ENCODE data around the gene RNF114.

RNF114 gene

GRCh38 chr20:49916146-49917002 lies 19.8 kb upstream of the RNF114 start:
- no peaks in the 10 kb centered on the region for H3K27me3 ChIP-seq (ENCODE audit: insufficient read depth, low read length, poor library complexity, severe bottlenecking)
- peak overlapping the region; percentile 100 for H3K4me2 ChIP-seq (ENCODE audit: low read depth, low read length, poor library complexity, severe bottlenecking)
- H3K36me3 ChIP-seq (ENCODE audit: insufficient read depth, low read length): no peaks in the 10 kb centered on the region
- no peak for TF ChIP-seq EZH2phosphoT487 (IDR thresholded peaks at IDR 0.05; ENCODE audit: borderline replicate concordance)
- TF ChIP-seq CTCF (conservative IDR thresholded peaks at IDR 0.05; ENCODE audit: low read length): no peak
- no peaks in the 10 kb centered on the region for H3K9me3 ChIP-seq (ENCODE audit: insufficient read depth, low read depth, low read length)
- no peaks in the 10 kb centered on the region for H3F3A ChIP-seq (ENCODE audit: low read depth)
- H2AFZ ChIP-seq (ENCODE audit: low read length): peak overlapping the region; percentile 93
- H3K9ac ChIP-seq (ENCODE audit: low read depth, low read length, poor library complexity, severe bottlenecking): peak overlapping the region; percentile 74
- H3K9me2 ChIP-seq (replicated peaks; ENCODE audit: low read depth, low read length): no peaks in the 10 kb centered on the region
- H3K4me1 ChIP-seq (ENCODE audit: insufficient read depth, low read length, poor library complexity, severe bottlenecking): peaks cover 30% of the 10 kb centered on the region
- H3K4me3 ChIP-seq (ENCODE audit: low read length, poor library complexity, severe bottlenecking): peak overlapping the region; percentile 80
- peaks cover 24% of the 10 kb centered on the region for H4K20me1 ChIP-seq (ENCODE audit: insufficient read depth, low read length, poor library complexity, severe bottlenecking)
- H3K79me2 ChIP-seq (ENCODE audit: insufficient read depth, low read length): peaks cover 35% of the 10 kb centered on the region

- Histone ChIP-seq H4K20me1 (ENCODE audit: insufficient read depth, low read length, poor library complexity, severe bottlenecking) (peaks cover 14% of the 10 kb centered on the region), H3K9ac (ENCODE audit: low read depth, low read length, poor library complexity, severe bottlenecking) (no peak overlapping the region), H3K36me3 (ENCODE audit: insufficient read depth, low read length) (no peaks in the 10 kb centered on the region), H3K27me3 (ENCODE audit: insufficient read depth, low read length, poor library complexity, severe bottlenecking) (no peaks in the 10 kb centered on the region), H3K4me1 (ENCODE audit: insufficient read depth, low read length, poor library complexity, severe bottlenecking) (peaks cover 22% of the 10 kb centered on the region), H3K9me2 (replicated peaks; ENCODE audit: low read depth, low read length) (no peaks in the 10 kb centered on the region), H3K4me3 (ENCODE audit: low read length, poor library complexity, severe bottlenecking) (no peak overlapping the region), H3K79me2 (ENCODE audit: insufficient read depth, low read length) (peaks cover 18% of the 10 kb centered on the region), H3K4me2 (ENCODE audit: low read depth, low read length, poor library complexity, severe bottlenecking) (no peak overlapping the region), H3K9me3 (ENCODE audit: insufficient read depth, low read depth, low read length) (no peaks in the 10 kb centered on the region), H3F3A (ENCODE audit: low read depth) (no peaks in the 10 kb centered on the region), H2AFZ (ENCODE audit: low read length) (no peak overlapping the region)
- TF ChIP-seq CTCF (conservative IDR thresholded peaks at IDR 0.05; ENCODE audit: low read length) (no peak), EZH2phosphoT487 (IDR thresholded peaks at IDR 0.05; ENCODE audit: borderline replicate concordance) (no peak)
Measured at GRCh38 chr20:49918446-49918845, 17.8 kb upstream of the RNF114 start.

GRCh38 chr20:49919009-49919408 lies 17.2 kb upstream of the RNF114 start:
- Histone ChIP-seq H3K36me3 (ENCODE audit: insufficient read depth, low read length) (no peaks in the 10 kb centered on the region), H3K4me3 (ENCODE audit: low read length, poor library complexity, severe bottlenecking) (no peak overlapping the region), H3K27me3 (ENCODE audit: insufficient read depth, low read length, poor library complexity, severe bottlenecking) (no peaks in the 10 kb centered on the region), H4K20me1 (ENCODE audit: insufficient read depth, low read length, poor library complexity, severe bottlenecking) (peaks cover 8% of the 10 kb centered on the region), H3K79me2 (ENCODE audit: insufficient read depth, low read length) (peaks cover 13% of the 10 kb centered on the region), H3K4me1 (ENCODE audit: insufficient read depth, low read length, poor library complexity, severe bottlenecking) (peaks cover 16% of the 10 kb centered on the region), H3K9me3 (ENCODE audit: insufficient read depth, low read depth, low read length) (no peaks in the 10 kb centered on the region), H3K9ac (ENCODE audit: low read depth, low read length, poor library complexity, severe bottlenecking) (no peak overlapping the region), H3K4me2 (ENCODE audit: low read depth, low read length, poor library complexity, severe bottlenecking) (no peak overlapping the region), H3F3A (ENCODE audit: low read depth) (no peaks in the 10 kb centered on the region), H2AFZ (ENCODE audit: low read length) (no peak overlapping the region), H3K9me2 (replicated peaks; ENCODE audit: low read depth, low read length) (no peaks in the 10 kb centered on the region)
- no peak for TF ChIP-seq CTCF (conservative IDR thresholded peaks at IDR 0.05; ENCODE audit: low read length)
